Esophagus squamous epithelium (tissue), 4 donors: Measurements from ENCODE around the gene TRIM73.
"Not testable (repeated sequence)": the region's sequence is repeated elsewhere in the genome, so short reads cannot be mapped to it uniquely, and the experiment has no call there.

Experiments used
- CTCF ChIP-seq, 6 experiments: fragments of 450-650 bp in 4 of 6; fragments of 200-600 bp in 2 of 6; sonication (generic) in 2 of 6; IDR thresholded peaks; one replicate each; pipeline ENCODE4 v1.5.1; 2016 to 2019; ENCODE audit warnings: antibody characterized with exemption in 6 of 6, mild to moderate bottlenecking in 4 of 6, moderate library complexity in 4 of 6
- POLR2A ChIP-seq, 4 donors: fragments of 450-650 bp; IDR thresholded peaks; one replicate each; pipeline ENCODE4 v1.6.1; 2017; ENCODE audit warnings: antibody characterized with exemption in 4 of 4, mild to moderate bottlenecking in 4 of 4, moderate library complexity in 3 of 4

- TF ChIP-seq CTCF, POLR2A (IDR thresholded peaks at IDR 0.05): not testable (repeated sequence)
Measured at GRCh38 chr7:75449946-75450345, 54.5 kb downstream of the TRIM73 start.
